H1 (cell line): ENCODE measurements around the gene PRRG1. TPM values are rescaled to one million over a fixed set of nuclear protein-coding genes. Genes with fewer than 3 reads are reported as not detected.
A peak's percentile ranks its signal among the peaks of the same experiment; 100 is the strongest.

Experiments
- CTCF ChIA-PET: fragments of 300-600 bp; sonication (Branson Sonifier 250); formaldehyde crosslinking; loops from one replicate; lab custom pipeline; 2021; ENCODE audit not compliant: partially characterized antibody; lab: Charles Lee
- POLR2A ChIA-PET: fragments of 300-600 bp; sonication (Branson Sonifier 250); formaldehyde crosslinking; loops from one replicate; lab custom pipeline; 2021; ENCODE audit warnings: inconsistent platforms; ENCODE audit not compliant: partially characterized antibody; lab: Charles Lee
- DNase-seq, 2 experiments: peaks; one replicate each; pipeline versions ENCODE4 v3.0.0 to v3.0.0-alpha.2; 2010 to 2022; ENCODE audit warnings: low spot score in 2 of 2, low read depth in 1 of 2, mixed read lengths in 1 of 2
- FAIRE-seq: peaks from 2 replicates; lab custom pipeline; 2011; peaks lifted over from hg19 to GRCh38; lab: Jason Lieb, UNC
- H2AFZ ChIP-seq: 2 replicates; pipeline ENCODE4 v1.8.1; 2012; ENCODE audit warnings: low read length, inconsistent platforms
- H2AK5ac ChIP-seq: 2 replicates; pipeline ENCODE4 v1.6.1; 2013; ENCODE audit warnings: low read depth, low read length
- H2BK120ac ChIP-seq: replicated peaks from 2 replicates; pipeline ENCODE3; 2013; ENCODE audit warnings: low read depth, low read length, inconsistent platforms
- H2BK12ac ChIP-seq: 2 replicates; pipeline ENCODE4 v1.6.1; 2013; ENCODE audit warnings: low read depth, low read length
- H2BK15ac ChIP-seq: 2 replicates; pipeline ENCODE4 v1.6.1; 2013; ENCODE audit warnings: low read length
- H2BK20ac ChIP-seq: 2 replicates; pipeline ENCODE4 v1.6.1; 2013; ENCODE audit warnings: low read length
- H2BK5ac ChIP-seq: 2 replicates; pipeline ENCODE4 v1.6.1; 2013; ENCODE audit warnings: low read depth, low read length
- H3K14ac ChIP-seq: 2 replicates; pipeline ENCODE4 v1.6.1; 2013; ENCODE audit warnings: inconsistent platforms; ENCODE audit not compliant: insufficient read length
- H3K18ac ChIP-seq: 2 replicates; pipeline ENCODE4 v1.6.1; 2013; ENCODE audit warnings: low read length; ENCODE audit errors: extremely low read depth
- H3K23ac ChIP-seq: 2 replicates; pipeline ENCODE4 v1.6.1; 2013; ENCODE audit warnings: inconsistent platforms; ENCODE audit not compliant: insufficient read length
- H3K23me2 ChIP-seq: 2 replicates; pipeline ENCODE4 v1.6.1; 2013; ENCODE audit warnings: low read depth, low read length
- H3K27ac ChIP-seq: 2 replicates; pipeline ENCODE4 v1.6.1; 2011; ENCODE audit warnings: low read depth, low read length, inconsistent platforms
- H3K27me3 ChIP-seq, 4 experiments: replicated peaks in 1 of 4; 1 replicate in 1 of 4; 2 replicates in 3 of 4; pipeline versions ENCODE4 v1.6.1 to v1.8.1; 2011 to 2013; ENCODE audit warnings: low read length in 3 of 4, mild to moderate bottlenecking in 3 of 4, inconsistent platforms in 2 of 4, mixed read lengths in 2 of 4, moderate library complexity in 1 of 4; ENCODE audit not compliant: control insufficient read depth in 3 of 4, insufficient read depth in 3 of 4; ENCODE audit errors: extremely low read depth in 1 of 4
- H3K36me3 ChIP-seq, 4 experiments: 2 replicates each; pipeline versions ENCODE4 v1.6.1 to v1.8.1; 2011 to 2013; ENCODE audit warnings: mild to moderate bottlenecking in 4 of 4, low read length in 3 of 4, moderate library complexity in 2 of 4, control low read depth in 1 of 4, inconsistent platforms in 1 of 4; ENCODE audit not compliant: insufficient read depth in 4 of 4, control insufficient read depth in 2 of 4
- H3K4ac ChIP-seq: replicated peaks from 2 replicates; pipeline ENCODE3; 2013; ENCODE audit warnings: low read length, low read depth, mixed read lengths, inconsistent platforms; ENCODE audit not compliant: insufficient read length
- H3K4me1 ChIP-seq, 4 experiments: replicated peaks in 1 of 4; 1 replicate in 1 of 4; 2 replicates in 3 of 4; pipeline versions ENCODE4 v1.6.1 to v1.8.1; 2011 to 2013; ENCODE audit warnings: low read length in 3 of 4, inconsistent platforms in 2 of 4, mixed read lengths in 1 of 4; ENCODE audit not compliant: insufficient read depth in 4 of 4, control insufficient read depth in 3 of 4
- H3K4me2 ChIP-seq, 2 experiments: 2 replicates each; pipeline versions ENCODE4 v1.6.1 to v1.8.1; 2011 to 2013; ENCODE audit warnings: low read depth in 2 of 2, low read length in 2 of 2, control low read depth in 1 of 2, inconsistent platforms in 1 of 2, mild to moderate bottlenecking in 1 of 2; ENCODE audit not compliant: insufficient read depth in 1 of 2
- H3K4me3 ChIP-seq, 4 experiments: fragments of 200-600, 300-600 bp in 1 of 4; sonication (generic), shearing (Covaris generic), sonication (Bioruptor Twin) in 1 of 4; 2 replicates each; pipeline versions ENCODE4 v1.5.1 to v1.8.1; 2011 to 2016; ENCODE audit warnings: low read length in 4 of 4, low read depth in 3 of 4, control low read depth in 2 of 4, inconsistent platforms in 2 of 4, mild to moderate bottlenecking in 2 of 4, mixed read lengths in 1 of 4, moderate library complexity in 1 of 4; ENCODE audit not compliant: insufficient read depth in 2 of 4; ENCODE audit errors: extremely low read depth in 1 of 4
- H3K56ac ChIP-seq: replicated peaks from 2 replicates; pipeline ENCODE3; 2013; ENCODE audit warnings: low read depth, mild to moderate bottlenecking, mixed read lengths, low read length, inconsistent platforms; ENCODE audit not compliant: insufficient read length
- H3K79me1 ChIP-seq: 2 replicates; pipeline ENCODE4 v1.6.1; 2013; ENCODE audit warnings: low read depth, low read length, control low read depth
- H3K79me2 ChIP-seq, 2 experiments: 2 replicates each; pipeline versions ENCODE4 v1.6.1 to v1.8.1; 2012 to 2013; ENCODE audit warnings: low read length in 2 of 2, mild to moderate bottlenecking in 2 of 2, inconsistent platforms in 1 of 2; ENCODE audit not compliant: insufficient read depth in 2 of 2, control insufficient read depth in 1 of 2
- H3K9ac ChIP-seq, 4 experiments: replicated peaks in 1 of 4; 1 replicate in 1 of 4; 2 replicates in 3 of 4; pipeline versions ENCODE4 v1.6.1 to v1.8.1; 2011 to 2013; ENCODE audit warnings: low read depth in 3 of 4, low read length in 3 of 4, control low read depth in 2 of 4, mild to moderate bottlenecking in 2 of 4, moderate library complexity in 2 of 4, inconsistent platforms in 1 of 4; ENCODE audit errors: extremely low read depth in 1 of 4
- H3K9me3 ChIP-seq, 2 experiments: 2 replicates each; pipeline versions ENCODE4 v1.6.1 to v1.8.1; 2012 to 2013; ENCODE audit warnings: mild to moderate bottlenecking in 2 of 2, moderate library complexity in 2 of 2, control low read depth in 1 of 2, inconsistent platforms in 1 of 2, low read depth in 1 of 2, low read length in 1 of 2, mixed read lengths in 1 of 2; ENCODE audit not compliant: insufficient read depth in 2 of 2
- H4K20me1 ChIP-seq, 2 experiments: replicated peaks in 1 of 2; 2 replicates each; pipeline versions ENCODE3 to v1.8.1; 2011 to 2013; ENCODE audit warnings: inconsistent platforms in 2 of 2, low read length in 2 of 2, mild to moderate bottlenecking in 1 of 2; ENCODE audit not compliant: insufficient read depth in 2 of 2, control insufficient read depth in 1 of 2
- H4K5ac ChIP-seq: 2 replicates; pipeline ENCODE4 v1.6.1; 2013; ENCODE audit warnings: low read length, low read depth, mixed read lengths, inconsistent platforms; ENCODE audit not compliant: insufficient read length
- H4K8ac ChIP-seq: 2 replicates; pipeline ENCODE4 v1.8.0; 2013; ENCODE audit warnings: mild to moderate bottlenecking, moderate library complexity, low read length, inconsistent platforms; ENCODE audit not compliant: insufficient read depth; ENCODE audit errors: extremely low read depth
- H4K91ac ChIP-seq: replicated peaks from 2 replicates; pipeline ENCODE3; 2013; ENCODE audit warnings: low read length, mixed read lengths, inconsistent platforms; ENCODE audit not compliant: insufficient read length
- EP300 ChIP-seq, 2 experiments: IDR thresholded peaks; 1 replicate in 1 of 2; 2 replicates in 1 of 2; pipeline ENCODE4 v1.6.1; 2011 to 2012; ENCODE audit warnings: low read depth in 2 of 2, low read length in 2 of 2, mild to moderate bottlenecking in 2 of 2, borderline replicate concordance in 1 of 2, inconsistent platforms in 1 of 2, moderate library complexity in 1 of 2
- KDM1A ChIP-seq: fragments of 200-600, 300-600 bp; sonication (generic); IDR thresholded peaks from 2 replicates; pipeline ENCODE4 v1.7.1; 2016; ENCODE audit warnings: mild to moderate bottlenecking, low read length, borderline replicate concordance
- SAP30 ChIP-seq: fragments of 300-600 bp; sonication (generic); IDR thresholded peaks from 2 replicates; pipeline ENCODE4 v1.7.1; 2012; ENCODE audit warnings: low read length, moderate library complexity, mild to moderate bottlenecking, inconsistent platforms; ENCODE audit not compliant: insufficient read depth, insufficient replicate concordance
- TCF12 ChIP-seq: IDR thresholded peaks from 2 replicates; pipeline ENCODE4 v1.6.1; 2011; ENCODE audit warnings: low read depth, mild to moderate bottlenecking, low read length
- WGBS, 2 experiments: shearing (Covaris generic) in 1 of 2; methylation state at CpG; one replicate each; pipeline versions ENCODE4 v1.1.6 to v1.1.7; 2013 to 2015; ENCODE audit warnings: low lambda C conversion rate in 2 of 2, mixed read lengths in 2 of 2, inconsistent platforms in 1 of 2, low coverage in 1 of 2, missing lambda C conversion rate in 1 of 2; ENCODE audit not compliant: insufficient replicate concordance in 2 of 2, insufficient coverage in 1 of 2, insufficient read length in 1 of 2; ENCODE audit errors: extremely low coverage in 1 of 2, missing lambda C conversion rate in 1 of 2; 5-methylcytosine and 5-hydroxymethylcytosine counted together
- polyA plus RNA-seq, 7 experiments: library from polyadenylated mRNA; depleted of rRNA in 3 of 7; stranded (reverse) in 5 of 7; unstranded in 2 of 7; fragments of >200 nt in 5 of 7; fragments of 200-250 nt in 2 of 7; gene quantifications; 1 replicate in 5 of 7; 2 replicates in 1 of 7; 4 replicates in 1 of 7; pipeline versions ENCODE4 v1.2.1 to v1.2.3, GENCODE V29; 2011 to 2013; ENCODE audit warnings: missing spikeins in 2 of 7, mixed read lengths in 2 of 7
- total RNA-seq: library from RNA; stranded (reverse); fragmentation: NEBNext Ultra II Directional; extraction: Animal tissue kit (Norgen Biotek cat#: 25700); gene quantifications from 2 replicates; pipeline ENCODE4 v1.2.1, GENCODE V29; 2021
- TF ChIP-seq, protein P1 (sequence below): IDR thresholded peaks from 2 replicates; pipeline ENCODE4 v1.6.1; 2012; ENCODE audit warnings: low read length, inconsistent platforms

The PRRG1 gene
- total and polyA plus RNA-seq, 2 of the 8 experiments (the other 6 are each of a cell fraction or from before 2014, with no cell fraction given) = 10.2 to 10.5 TPM

GRCh38 chrX:37350034-37350365, 836 bp downstream of the PRRG1 start:
- TF ChIP-seq SAP30 (no peak), TCF12 (no peak), KDM1A (no peak), EP300 (IDR thresholded peaks at IDR 0.05; ENCODE audit: borderline replicate concordance in 1 of 2, low read depth in 2 of 2, low read length in 2 of 2) (no peak)
- TF ChIP-seq, protein P1, sequence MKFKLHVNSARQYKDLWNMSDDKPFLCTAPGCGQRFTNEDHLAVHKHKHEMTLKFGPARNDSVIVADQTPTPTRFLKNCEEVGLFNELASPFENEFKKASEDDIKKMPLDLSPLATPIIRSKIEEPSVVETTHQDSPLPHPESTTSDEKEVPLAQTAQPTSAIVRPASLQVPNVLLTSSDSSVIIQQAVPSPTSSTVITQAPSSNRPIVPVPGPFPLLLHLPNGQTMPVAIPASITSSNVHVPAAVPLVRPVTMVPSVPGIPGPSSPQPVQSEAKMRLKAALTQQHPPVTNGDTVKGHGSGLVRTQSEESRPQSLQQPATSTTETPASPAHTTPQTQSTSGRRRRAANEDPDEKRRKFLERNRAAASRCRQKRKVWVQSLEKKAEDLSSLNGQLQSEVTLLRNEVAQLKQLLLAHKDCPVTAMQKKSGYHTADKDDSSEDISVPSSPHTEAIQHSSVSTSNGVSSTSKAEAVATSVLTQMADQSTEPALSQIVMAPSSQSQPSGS = no peak

More at GRCh38 chrX:37350034-37350365, 836 bp downstream of the PRRG1 start:
- Histone ChIP-seq H3K9ac (no peak overlapping the region), H3K14ac (no peak overlapping the region), H4K20me1 (no peaks in the 10 kb centered on the region), H3K4me3 (peak overlapping the region; percentile 64 to 86 (median 75)), H3K4me1 (peaks cover 0 to 4% (median 0%) of the 10 kb centered on the region in 4 experiments; a peak in 2 of 7 replicates), H3K9me3 (no peaks in the 10 kb centered on the region), H2AFZ (no peak overlapping the region), H3K23ac (no peak overlapping the region), H3K79me2 (peaks cover 0 to 46% of the 10 kb centered on the region in 2 experiments; a peak in 2 of 4 replicates), H3K27ac (no peak overlapping the region), H3K79me1 (no peaks in the 10 kb centered on the region), H2BK20ac (no peak overlapping the region), H3K18ac (no peak overlapping the region), H4K5ac (no peak overlapping the region), H2AK5ac (no peak overlapping the region), H3K4ac (no peak overlapping the region), H2BK120ac (no peak overlapping the region), H3K36me3 (no peaks in the 10 kb centered on the region), H3K27me3 (no peaks in the 10 kb centered on the region), H3K56ac (no peak overlapping the region), H3K4me2 (peak overlapping the region; percentile 75 to 77), H3K23me2 (no peaks in the 10 kb centered on the region; the same call in 1 of the 2 replicates), H4K8ac (no peak overlapping the region), H4K91ac (no peak overlapping the region), H2BK12ac (no peak overlapping the region), H2BK5ac (no peak overlapping the region), H2BK15ac (no peak overlapping the region)
- WGBS, 2 experiments = 6% methylated on average over 4 of the region's 8 CpGs; no CpG with 5 or more reads in 1 of the 2 experiments
- DNase-seq (no peak), FAIRE-seq (peak; percentile 32)
- POLR2A ChIA-PET = interaction anchor here (0.7 kb wide), 1 partner anchor 978 kb away, joined by 3 read pairs; the partner anchor contains the start of gene RPGR
- CTCF ChIA-PET = no interaction called here
